Erythroblast (primary cell): Measurements from ENCODE around the gene ZNF780A.

Experiments
- DNase-seq, 2 experiments: peaks; one replicate each; lab custom pipeline; 2025; lab: John Stamatoyannopoulos, UW
- GATA1 ChIP-seq: IDR thresholded peaks from 2 replicates; pipeline ENCODE4 v1.6.1; 2011; ENCODE audit warnings: low read depth, mild to moderate bottlenecking, control low read depth, low read length, moderate library complexity
- POLR2A ChIP-seq: IDR thresholded peaks from 2 replicates; pipeline ENCODE4 v1.6.1; 2011; ENCODE audit warnings: mild to moderate bottlenecking, low read length

ZNF780A gene

GRCh38 chr19:40104754-40105153 lies 14.0 kb upstream of the ZNF780A start:
- no peak for DNase-seq
- no peak for TF ChIP-seq GATA1
- no peak for TF ChIP-seq POLR2A

GRCh38 chr19:40103600-40103999 lies 12.9 kb upstream of the ZNF780A start:
- TF ChIP-seq GATA1 (no peak), POLR2A (no peak)
- no peak for DNase-seq

- no peak for TF ChIP-seq POLR2A
- TF ChIP-seq GATA1 = no peak
- no peak for DNase-seq
Observed at GRCh38 chr19:40101813-40102212, 11.1 kb upstream of the ZNF780A start.

GRCh38 chr19:40093416-40093815 lies 2.7 kb upstream of the ZNF780A start:
- TF ChIP-seq GATA1 = no peak
- no peak for TF ChIP-seq POLR2A
- DNase-seq = no peak

- peak in 1 of 2 experiments; percentile 43 for DNase-seq
- TF ChIP-seq POLR2A = no peak
- TF ChIP-seq GATA1 = no peak
Observed at GRCh38 chr19:40091205-40092129, 724 bp upstream of the ZNF780A start.

- no peak for TF ChIP-seq POLR2A
- TF ChIP-seq GATA1 = no peak
- no peak for DNase-seq
Observed at GRCh38 chr19:40089462-40089861, 1.3 kb downstream of the ZNF780A start.

GRCh38 chr19:40088299-40089047 lies 2.3 kb downstream of the ZNF780A start:
- TF ChIP-seq GATA1 (no peak), POLR2A (no peak)
- no peak for DNase-seq

- peak in 1 of 2 experiments; percentile 2 for DNase-seq
- TF ChIP-seq GATA1 = no peak
- TF ChIP-seq POLR2A = no peak
Observed at GRCh38 chr19:40084948-40085347, 5.8 kb downstream of the ZNF780A start.

GRCh38 chr19:40081411-40081810 lies 9.3 kb downstream of the ZNF780A start:
- no peak for DNase-seq
- no peak for TF ChIP-seq GATA1
- TF ChIP-seq POLR2A = no peak

GRCh38 chr19:40080289-40080688 lies 10.5 kb downstream of the ZNF780A start:
- TF ChIP-seq GATA1 = no peak
- TF ChIP-seq POLR2A = no peak
- DNase-seq = no peak

GRCh38 chr19:40078377-40078776 lies 12.4 kb downstream of the ZNF780A start:
- DNase-seq = peak in 1 of 2 experiments; percentile 2
- TF ChIP-seq POLR2A = no peak

- no peak for TF ChIP-seq POLR2A
- no peak for TF ChIP-seq GATA1
- no peak for DNase-seq
Observed at GRCh38 chr19:40070058-40070457, 20.7 kb downstream of the ZNF780A start.

GRCh38 chr19:40059624-40060023 lies 31.1 kb downstream of the ZNF780A start:
- DNase-seq = no peak
- no peak for TF ChIP-seq POLR2A

- DNase-seq = no peak
- TF ChIP-seq GATA1 = no peak
- TF ChIP-seq POLR2A = no peak
Observed at GRCh38 chr19:40057166-40057565, 33.6 kb downstream of the ZNF780A start.

GRCh38 chr19:40056505-40056904 lies 34.2 kb downstream of the ZNF780A start:
- no peak for TF ChIP-seq POLR2A
- no peak for TF ChIP-seq GATA1
- no peak for DNase-seq
